Ovary (tissue), 9 donors: ENCODE results near the gene PEX14. TPM values are rescaled to one million over a fixed set of nuclear protein-coding genes. Genes with fewer than 3 reads are reported as not detected.

Source experiments
- DNase-seq, 5 donors: peaks; one replicate each; pipeline ENCODE4 v3.0.0-alpha.2; 2019 to 2020
- H3K27ac ChIP-seq, 2 donors: fragments of 200-600 bp; one replicate each; pipeline versions ENCODE4 v1.5.1 to v1.8.0; 2019 to 2022
- H3K27me3 ChIP-seq: fragments of 200-600 bp; one replicate; pipeline ENCODE4 v1.8.0; 2022
- H3K36me3 ChIP-seq: fragments of 200-600 bp; sonication (generic); one replicate; pipeline ENCODE4 v1.5.1; 2019
- H3K4me1 ChIP-seq: one replicate; pipeline ENCODE4 v1.8.1; 2013; ENCODE audit warnings: mild to moderate bottlenecking, moderate library complexity; ENCODE audit not compliant: insufficient read depth
- H3K4me3 ChIP-seq: fragments of 200-600 bp; sonication (generic); one replicate; pipeline ENCODE4 v1.5.1; 2017
- H3K9me3 ChIP-seq, 2 donors: fragments of 200-600 bp in 1 of 2; sonication (generic) in 1 of 2; one replicate each; pipeline versions ENCODE4 v1.5.1 to v1.8.1; 2013 to 2019; ENCODE audit warnings: mild to moderate bottlenecking in 1 of 2, moderate library complexity in 1 of 2
- EP300 ChIP-seq: sonication (generic); formaldehyde crosslinking; IDR thresholded peaks from one replicate; pipeline ENCODE4 v1.6.1; 2017; ENCODE audit warnings: antibody characterized with exemption
- POLR2A ChIP-seq: fragments of 450-650 bp; IDR thresholded peaks from one replicate; pipeline ENCODE4 v1.6.1; 2017; ENCODE audit warnings: antibody characterized with exemption, mild to moderate bottlenecking, moderate library complexity
- WGBS, 3 donors: extraction: QIAGEN DNeasy Blood & Tissue Kit in 1 of 3; methylation state at CpG; one replicate each; pipeline versions ENCODE4 v1.1.5 to v1.1.7; 2013 to 2017; 5-methylcytosine and 5-hydroxymethylcytosine counted together
- intact Hi-C, 4 donors: fragments of 100-400 bp; cut with DNase I; formaldehyde crosslinking; loops; one replicate each; pipeline versions ENCODE4 v1.11.0 to v1.15.1; 2022 to 2023
- polyA plus RNA-seq, 2 donors: library from polyadenylated mRNA; stranded (reverse); fragments of 200-250 nt in 1 of 2; fragments of 350-450 nt in 1 of 2; fragmentation: Illumina TruSeq in 1 of 2; extraction: RNeasy Lipid Tissue Mini Kit (QIAGEN cat#74804) in 1 of 2; gene quantifications; one replicate each; pipeline ENCODE4 v1.2.3, GENCODE V29; 2013 to 2014
- total RNA-seq, 7 donors: library from RNA; depleted of rRNA in 2 of 7; stranded (reverse); fragments of >200 nt in 2 of 7; fragmentation: NEBNext Ultra II Directional in 3 of 7; extraction: Animal tissue kit (Norgen Biotek cat#: 25700) in 3 of 7; gene quantifications; one replicate each; pipeline versions ENCODE4 v1.1.0 to v1.2.4, GENCODE V29; 2016 to 2023
- TF ChIP-seq, protein P1 (sequence below), 3 donors: fragments of 450-650 bp in 2 of 3; fragments of 200-600 bp in 1 of 3; IDR thresholded peaks; one replicate each; pipeline versions ENCODE4 v1.5.1 to v1.8.0; 2016 to 2022; ENCODE audit warnings: antibody characterized with exemption in 3 of 3, mild to moderate bottlenecking in 1 of 3
- donor health status: DM: no; HTN: no; CAD: no; lungs with moderate emphysema.
- donor health status: DM: no; HTN: no; CAD: no.
- donor health status: Bipolar disorder and iron deficiency.
- donor health status: DM: yes; HTN: yes; CAD: no.
- donor health status: DM: no; HTN: no; CAD: no.
- donor health status: DM: yes; HTN: yes; CAD: no.

PEX14 gene
- total and polyA plus RNA-seq, 9 donors = 3.3 to 22.9 (median 16.7) TPM

DNA sequence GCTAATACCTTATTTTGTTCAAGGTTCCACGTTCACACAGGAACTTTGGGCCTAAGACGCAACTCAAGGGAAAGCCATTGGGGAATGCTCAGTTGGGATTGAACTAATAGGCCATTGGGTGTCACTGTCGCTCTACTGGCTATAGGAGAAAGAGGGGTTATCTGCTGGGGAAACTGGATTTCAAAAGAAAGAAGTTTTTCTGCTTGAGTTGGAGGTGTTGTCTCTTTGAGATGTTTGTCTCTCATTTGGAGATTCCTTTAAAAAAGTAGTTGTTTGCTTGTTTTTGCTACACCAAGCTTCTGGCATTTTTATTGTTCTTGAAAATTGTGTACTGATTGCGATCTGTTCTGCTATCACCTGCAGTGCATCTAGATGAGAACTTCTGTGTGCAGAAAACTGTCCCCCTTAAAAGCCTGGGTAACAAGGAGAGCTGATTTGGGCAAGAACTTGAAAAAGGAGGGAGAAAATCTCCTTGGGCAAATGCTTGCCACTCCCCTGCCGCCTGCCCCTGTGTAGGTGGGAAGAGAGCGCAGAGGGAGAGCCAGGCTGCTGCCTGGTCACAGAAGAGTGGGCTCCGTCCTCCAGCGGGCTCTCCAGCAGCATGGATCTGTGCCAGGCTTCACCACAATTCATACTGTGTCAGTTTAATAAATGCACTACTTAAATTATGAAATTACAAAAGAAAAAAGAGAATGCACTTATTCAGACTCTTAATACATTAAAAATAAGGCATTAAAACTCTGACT is 39.9 kb downstream of the PEX14 start:
- Histone ChIP-seq H3K36me3 (no peaks in the 10 kb centered on the region), H3K4me1 (peaks cover 6% of the 10 kb centered on the region), H3K27ac (no peak overlapping the region), H3K4me3 (no peak overlapping the region), H3K9me3 (no peaks in the 10 kb centered on the region), H3K27me3 (no peaks in the 10 kb centered on the region)
- DNase-seq = no peak
- WGBS, 3 donors = 85 to 90% (median 86%) methylated on average over 8 of the region's 8 CpGs
- intact Hi-C loops = no loop called here
- TF ChIP-seq EP300 (no peak), POLR2A (no peak)
- TF ChIP-seq, protein P1, sequence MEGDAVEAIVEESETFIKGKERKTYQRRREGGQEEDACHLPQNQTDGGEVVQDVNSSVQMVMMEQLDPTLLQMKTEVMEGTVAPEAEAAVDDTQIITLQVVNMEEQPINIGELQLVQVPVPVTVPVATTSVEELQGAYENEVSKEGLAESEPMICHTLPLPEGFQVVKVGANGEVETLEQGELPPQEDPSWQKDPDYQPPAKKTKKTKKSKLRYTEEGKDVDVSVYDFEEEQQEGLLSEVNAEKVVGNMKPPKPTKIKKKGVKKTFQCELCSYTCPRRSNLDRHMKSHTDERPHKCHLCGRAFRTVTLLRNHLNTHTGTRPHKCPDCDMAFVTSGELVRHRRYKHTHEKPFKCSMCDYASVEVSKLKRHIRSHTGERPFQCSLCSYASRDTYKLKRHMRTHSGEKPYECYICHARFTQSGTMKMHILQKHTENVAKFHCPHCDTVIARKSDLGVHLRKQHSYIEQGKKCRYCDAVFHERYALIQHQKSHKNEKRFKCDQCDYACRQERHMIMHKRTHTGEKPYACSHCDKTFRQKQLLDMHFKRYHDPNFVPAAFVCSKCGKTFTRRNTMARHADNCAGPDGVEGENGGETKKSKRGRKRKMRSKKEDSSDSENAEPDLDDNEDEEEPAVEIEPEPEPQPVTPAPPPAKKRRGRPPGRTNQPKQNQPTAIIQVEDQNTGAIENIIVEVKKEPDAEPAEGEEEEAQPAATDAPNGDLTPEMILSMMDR (IDR thresholded peaks at IDR 0.05) = no peak

DNA sequence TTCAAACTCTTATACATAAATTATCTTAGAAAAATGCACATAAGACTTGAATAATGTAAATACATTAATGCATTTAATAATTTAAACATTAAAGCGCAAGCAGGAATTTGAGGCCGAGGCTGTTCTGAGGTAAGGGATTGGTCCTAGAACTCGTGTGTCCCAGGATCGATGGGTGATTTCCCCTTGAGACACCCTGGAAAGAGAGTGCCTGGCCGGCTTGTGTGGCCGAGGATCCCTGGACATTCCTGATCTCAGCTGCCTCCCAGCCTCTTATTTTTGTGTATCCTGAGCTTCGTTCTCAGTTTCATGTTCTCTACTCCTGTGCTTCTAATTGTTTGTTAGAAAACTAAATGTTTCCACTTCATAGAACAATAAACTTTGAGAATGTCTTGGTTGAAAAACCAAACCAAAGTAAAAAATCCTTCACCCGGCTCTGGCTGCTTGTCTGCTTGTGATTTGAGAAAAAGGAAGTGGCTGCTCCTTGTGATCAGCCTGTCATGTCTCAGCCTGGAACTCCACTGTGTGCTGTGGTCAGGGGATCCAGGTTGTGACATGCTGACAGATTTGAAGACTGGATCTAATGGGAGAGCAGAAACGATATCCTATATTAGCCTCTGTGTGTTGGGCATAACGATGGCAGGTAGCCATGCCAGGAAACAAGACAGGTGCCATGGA is 40.7 kb downstream of the PEX14 start:
- WGBS, 3 donors = 67 to 82% (median 76%) methylated on average over 10 of the region's 10 CpGs
- H3K36me3 ChIP-seq = no peaks in the 10 kb centered on the region
- TF ChIP-seq POLR2A = no peak
- TF ChIP-seq, protein P1 (IDR thresholded peaks at IDR 0.05) = no peak
- TF ChIP-seq EP300 = no peak
- intact Hi-C loops = no loop called here
- no peaks in the 10 kb centered on the region for H3K27me3 ChIP-seq
- peaks cover 4% of the 10 kb centered on the region for H3K4me1 ChIP-seq
- DNase-seq = no peak
- no peak overlapping the region for H3K4me3 ChIP-seq
- no peaks in the 10 kb centered on the region for H3K9me3 ChIP-seq
- H3K27ac ChIP-seq = no peak overlapping the region

DNA sequence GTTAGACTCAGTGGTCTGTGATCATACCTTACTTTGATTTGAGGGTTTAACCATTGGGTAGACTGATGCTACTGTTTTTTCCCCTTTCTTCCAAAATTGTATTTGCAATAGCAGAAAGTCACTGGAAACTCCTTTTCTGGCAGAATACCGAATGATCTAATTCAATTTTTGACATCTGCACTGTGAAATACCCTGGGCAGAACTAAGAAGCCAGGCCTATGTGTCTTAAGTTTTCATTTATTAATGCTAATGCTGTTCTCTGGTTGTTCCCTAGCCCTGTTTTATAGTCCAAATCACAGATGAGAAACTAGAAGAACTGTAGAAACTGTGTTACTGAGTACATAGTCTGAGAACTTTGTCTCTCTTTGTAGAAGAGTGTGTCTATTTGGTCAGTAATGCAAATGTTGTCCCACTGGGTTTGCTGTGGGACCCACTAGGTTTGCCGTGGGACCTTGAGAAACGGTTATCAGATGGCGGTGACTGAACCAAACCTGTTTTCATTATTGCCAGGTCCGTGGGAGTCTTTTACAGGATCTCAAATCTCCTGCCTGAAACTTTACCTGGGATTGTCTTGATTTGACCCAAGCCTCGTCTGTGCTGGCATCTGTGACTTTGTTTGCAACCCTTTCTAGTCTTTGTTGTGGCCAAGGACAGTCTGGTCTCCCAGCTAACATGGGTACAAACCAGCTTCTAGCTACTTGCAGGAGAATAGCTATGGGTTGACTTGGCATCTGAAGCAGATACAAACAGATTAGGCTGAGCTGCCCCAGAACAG is 41.4 kb downstream of the PEX14 start:
- no peak overlapping the region for H3K4me3 ChIP-seq
- no peaks in the 10 kb centered on the region for H3K27me3 ChIP-seq
- no peak overlapping the region for H3K27ac ChIP-seq
- TF ChIP-seq, protein P1 (IDR thresholded peaks at IDR 0.05) = no peak
- H3K9me3 ChIP-seq = no peaks in the 10 kb centered on the region
- intact Hi-C loops = no loop called here
- H3K4me1 ChIP-seq = peaks cover 4% of the 10 kb centered on the region
- H3K36me3 ChIP-seq = no peaks in the 10 kb centered on the region
- 84 to 88% (median 84%) methylated on average over 6 of the region's 6 CpGs for WGBS, 3 donors
- no peak for DNase-seq

DNA sequence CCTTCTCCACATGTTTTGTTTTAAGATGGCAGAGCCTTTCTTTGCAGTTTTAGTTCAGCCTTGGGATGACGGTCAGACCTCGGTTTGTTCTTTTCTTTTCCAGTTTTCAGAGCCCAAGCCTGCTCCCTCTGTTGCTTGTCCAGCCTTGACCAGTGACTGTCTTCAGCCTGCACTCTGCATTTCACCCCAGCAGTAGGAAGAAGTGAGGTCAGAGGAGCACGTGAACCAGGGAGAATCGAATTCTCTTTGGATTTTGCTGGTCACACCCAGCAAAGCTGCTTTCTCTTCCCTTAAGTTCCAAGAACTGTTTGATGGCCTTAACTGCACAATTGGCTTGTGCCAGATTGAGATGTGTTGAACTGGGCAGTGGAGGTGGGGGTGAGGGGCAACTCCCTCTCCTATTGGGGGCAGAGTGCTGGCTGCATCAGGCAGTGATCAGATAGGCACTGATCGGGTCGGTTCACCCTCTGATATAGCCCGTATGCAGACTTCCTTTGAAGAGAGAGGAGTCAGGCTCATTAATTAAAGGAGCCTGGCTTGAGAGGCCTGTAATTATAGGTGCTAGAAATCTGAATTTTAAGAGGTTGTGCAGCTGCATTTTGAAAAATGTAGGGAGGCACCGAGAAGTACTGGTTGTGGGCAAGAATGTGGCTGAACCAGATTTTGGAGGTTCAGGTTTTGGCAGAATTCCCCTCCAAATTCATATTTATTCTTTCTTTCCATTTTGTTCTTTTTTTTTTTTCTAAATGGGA is 42.4 kb downstream of the PEX14 start:
- Histone ChIP-seq H3K27me3 (no peaks in the 10 kb centered on the region), H3K36me3 (no peaks in the 10 kb centered on the region), H3K4me1 (peaks cover 4% of the 10 kb centered on the region), H3K27ac (no peak overlapping the region), H3K4me3 (no peak overlapping the region), H3K9me3 (no peaks in the 10 kb centered on the region)
- TF ChIP-seq EP300 (no peak), POLR2A (no peak)
- TF ChIP-seq, protein P1 (IDR thresholded peaks at IDR 0.05) = no peak
- 65 to 80% (median 71%) methylated on average over 8 of the region's 8 CpGs for WGBS, 3 donors
- intact Hi-C loops = no loop called here
- no peak for DNase-seq
